ENCODE results near the gene FFAR3.

- TF ChIP-seq EZH2 (IDR thresholded peaks at IDR 0.05; ENCODE audit: borderline replicate concordance, low read depth, low read length, poor library complexity, severe bottlenecking): no peak
- TF ChIP-seq CTCF (conservative IDR thresholded peaks at IDR 0.05; ENCODE audit: low read depth, low read length): no peak
Measured at GRCh38 chr19:35383536-35383935, 25.3 kb downstream of the FFAR3 start.
